DND-41 (cell line): Measurements from ENCODE around the gene UST.

ENCODE experiments used
- ATAC-seq: fragments of 200-7000 bp; cut with Tn5 transposase; 3 replicates; pipeline ENCODE4 v1.9.1; 2021; ENCODE audit warnings: low read depth; ENCODE audit not compliant: insufficient read depth
- DNase-seq: peaks from one replicate; pipeline ENCODE4 v3.0.0-alpha.2; 2020
- H2AFZ ChIP-seq: 2 replicates; pipeline ENCODE4 v1.6.0; 2012; ENCODE audit warnings: low read depth, low read length
- H3K27ac ChIP-seq: 2 replicates; pipeline ENCODE4 v1.5.1; 2012; ENCODE audit warnings: low read length, inconsistent platforms
- H3K27me3 ChIP-seq: fragments of 200-600 bp; sonication (generic); 2 replicates; pipeline ENCODE4 v1.6.0; 2012; ENCODE audit warnings: low read length, mild to moderate bottlenecking, inconsistent platforms; ENCODE audit not compliant: insufficient read depth, poor library complexity
- H3K36me3 ChIP-seq: 2 replicates; pipeline ENCODE4 v1.5.1; 2012; ENCODE audit warnings: low read length, inconsistent platforms; ENCODE audit not compliant: insufficient read depth
- H3K4me1 ChIP-seq: 2 replicates; pipeline ENCODE4 v1.5.1; 2012; ENCODE audit warnings: mild to moderate bottlenecking, low read length; ENCODE audit not compliant: insufficient read depth
- H3K4me2 ChIP-seq: 2 replicates; pipeline ENCODE4 v1.6.0; 2012; ENCODE audit warnings: mild to moderate bottlenecking, moderate library complexity, low read length, inconsistent platforms; ENCODE audit not compliant: insufficient read depth
- H3K4me3 ChIP-seq, 2 experiments: fragments of 200-600 bp in 1 of 2; shearing (Covaris generic) in 1 of 2; 2 replicates each; pipeline ENCODE4 v1.5.1; 2012 to 2016; ENCODE audit warnings: inconsistent platforms in 2 of 2, low read length in 2 of 2, mild to moderate bottlenecking in 2 of 2, low read depth in 1 of 2, moderate library complexity in 1 of 2
- H3K79me2 ChIP-seq: 2 replicates; pipeline ENCODE4 v1.6.0; 2012; ENCODE audit warnings: low read length, inconsistent platforms; ENCODE audit not compliant: insufficient read depth
- H3K9ac ChIP-seq: 2 replicates; pipeline ENCODE4 v1.6.0; 2012; ENCODE audit warnings: low read depth, mild to moderate bottlenecking, inconsistent platforms, low read length, moderate library complexity
- H3K9me3 ChIP-seq: 2 replicates; pipeline ENCODE4 v1.5.1; 2012; ENCODE audit warnings: low read length, moderate library complexity, mild to moderate bottlenecking, inconsistent platforms; ENCODE audit not compliant: insufficient read depth, severe bottlenecking
- H4K20me1 ChIP-seq: 2 replicates; pipeline ENCODE4 v1.6.0; 2012; ENCODE audit warnings: low read length; ENCODE audit not compliant: insufficient read depth
- CTCF ChIP-seq: IDR thresholded peaks from 2 replicates; pipeline ENCODE4 v1.5.1; 2012; ENCODE audit warnings: borderline replicate concordance, low read length, moderate library complexity, mild to moderate bottlenecking; ENCODE audit not compliant: poor library complexity, severe bottlenecking; ENCODE audit errors: extremely low read depth
- EZH2 ChIP-seq: IDR thresholded peaks from 3 replicates; pipeline ENCODE4 v1.6.1; 2012; ENCODE audit warnings: borderline replicate concordance, low read depth, mild to moderate bottlenecking, moderate library complexity, low read length, inconsistent platforms; ENCODE audit not compliant: severe bottlenecking

Gene UST

DNA sequence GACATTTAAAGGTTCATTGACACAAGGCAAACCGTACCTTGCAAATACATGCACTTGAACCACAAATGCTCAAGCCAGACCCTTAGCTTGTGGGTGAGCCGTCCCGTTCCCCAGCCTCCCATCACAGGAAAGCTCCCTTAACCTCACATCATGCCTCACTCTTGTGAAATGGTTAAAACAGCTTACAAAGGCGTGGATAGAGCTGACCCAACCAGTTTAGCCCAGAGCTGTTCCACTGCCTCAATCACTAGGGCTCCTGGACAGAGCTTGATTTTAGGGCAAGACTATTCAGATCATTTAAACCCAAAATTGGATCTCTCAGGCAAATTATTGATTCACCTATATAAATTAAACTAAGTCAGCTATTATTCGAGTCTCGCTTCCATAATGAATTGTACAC, 341.1 kb downstream of the UST start:
- no peak overlapping the region for H3K4me3 ChIP-seq
- H3K36me3 ChIP-seq = no peaks in the 10 kb centered on the region
- no peaks in the 10 kb centered on the region for H4K20me1 ChIP-seq
- no peak overlapping the region for H3K27ac ChIP-seq
- no peaks in the 10 kb centered on the region for H3K27me3 ChIP-seq
- peaks cover 31% of the 10 kb centered on the region for H3K4me1 ChIP-seq
- no peak overlapping the region for H2AFZ ChIP-seq
- H3K9ac ChIP-seq = no peak overlapping the region
- no peaks in the 10 kb centered on the region for H3K9me3 ChIP-seq
- no peak overlapping the region for H3K4me2 ChIP-seq
- ATAC-seq (no peak), DNase-seq (no peak)
- no peaks in the 10 kb centered on the region for H3K79me2 ChIP-seq
- TF ChIP-seq EZH2 = no peak
- TF ChIP-seq CTCF = no peak

DNA sequence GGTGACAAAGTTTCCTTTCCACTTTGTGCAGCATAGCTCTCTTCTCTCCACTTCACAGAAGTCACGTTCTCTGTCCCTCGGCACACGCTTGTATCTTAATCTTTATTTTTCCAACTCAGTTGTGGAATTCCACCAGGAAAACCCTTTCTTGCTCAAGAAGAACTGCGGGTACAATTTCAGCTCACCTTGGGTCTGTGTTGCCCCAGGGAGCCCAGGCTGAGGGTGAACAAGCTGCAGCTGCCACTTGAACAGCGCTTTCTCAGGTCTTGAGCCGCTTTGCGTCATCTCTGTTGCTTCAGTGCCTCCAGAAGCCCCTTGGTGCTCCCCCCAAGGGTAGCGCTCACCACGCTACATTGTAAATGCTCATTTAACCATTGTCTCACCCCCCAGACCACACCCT, 341.5 kb downstream of the UST start:
- ATAC-seq = no peak
- H3K9me3 ChIP-seq = no peaks in the 10 kb centered on the region
- no peak overlapping the region for H3K27ac ChIP-seq
- no peak for TF ChIP-seq EZH2
- H3K79me2 ChIP-seq = no peaks in the 10 kb centered on the region
- no peaks in the 10 kb centered on the region for H3K27me3 ChIP-seq
- peaks cover 31% of the 10 kb centered on the region for H3K4me1 ChIP-seq
- H3K36me3 ChIP-seq = no peaks in the 10 kb centered on the region
- no peaks in the 10 kb centered on the region for H4K20me1 ChIP-seq
- H3K4me2 ChIP-seq = no peak overlapping the region
- H2AFZ ChIP-seq = no peak overlapping the region
- H3K9ac ChIP-seq = no peak overlapping the region
- no peak overlapping the region for H3K4me3 ChIP-seq
- no peak for DNase-seq

- ATAC-seq = peak; percentile 42; the same call in 1 of the 3 replicates
- Histone ChIP-seq H3K79me2 (no peaks in the 10 kb centered on the region), H3K9me3 (no peaks in the 10 kb centered on the region), H3K36me3 (no peaks in the 10 kb centered on the region), H3K9ac (no peak overlapping the region), H3K4me3 (no peak overlapping the region), H4K20me1 (no peaks in the 10 kb centered on the region), H3K4me2 (no peak overlapping the region), H2AFZ (no peak overlapping the region), H3K27me3 (no peaks in the 10 kb centered on the region), H3K4me1 (peaks cover 33% of the 10 kb centered on the region), H3K27ac (no peak overlapping the region)
- peak; percentile 41 for TF ChIP-seq CTCF
- TF ChIP-seq EZH2 = no peak
- DNase-seq = no peak
Measured at GRCh38 chr6:149089510-149089909, 342.7 kb downstream of the UST start.

- Histone ChIP-seq H3K36me3 (no peaks in the 10 kb centered on the region), H2AFZ (no peak overlapping the region), H3K4me3 (no peak overlapping the region), H3K4me2 (no peak overlapping the region), H3K4me1 (peaks cover 45% of the 10 kb centered on the region), H3K27me3 (no peaks in the 10 kb centered on the region), H3K79me2 (no peaks in the 10 kb centered on the region), H4K20me1 (no peaks in the 10 kb centered on the region), H3K9ac (no peak overlapping the region), H3K27ac (peak overlapping the region; percentile 3; the same call in 1 of the 2 replicates), H3K9me3 (no peaks in the 10 kb centered on the region)
- ATAC-seq (no peak), DNase-seq (no peak)
- TF ChIP-seq EZH2 = no peak
- no peak for TF ChIP-seq CTCF
Measured at GRCh38 chr6:149090937-149091336, 344.1 kb downstream of the UST start.
